ES-I3 (cell line): ENCODE data around the gene PIP5K1C.

Experiments
- H3K36me3 ChIP-seq: 2 replicates; pipeline ENCODE4 v1.6.1; 2013; ENCODE audit warnings: mild to moderate bottlenecking, low read length, control low read depth, moderate library complexity; ENCODE audit not compliant: insufficient read depth
- H3K4me1 ChIP-seq: 2 replicates; pipeline ENCODE4 v1.6.1; 2013; ENCODE audit warnings: mild to moderate bottlenecking, control low read depth, low read length; ENCODE audit not compliant: insufficient read depth
- H3K9ac ChIP-seq: 2 replicates; pipeline ENCODE4 v1.6.1; 2013; ENCODE audit warnings: low read depth, mild to moderate bottlenecking, low read length, moderate library complexity
- H3K9me3 ChIP-seq: 2 replicates; pipeline ENCODE4 v1.6.1; 2013; ENCODE audit warnings: mild to moderate bottlenecking, low read length, moderate library complexity; ENCODE audit not compliant: control insufficient read depth, insufficient read depth

The PIP5K1C gene, protein sequence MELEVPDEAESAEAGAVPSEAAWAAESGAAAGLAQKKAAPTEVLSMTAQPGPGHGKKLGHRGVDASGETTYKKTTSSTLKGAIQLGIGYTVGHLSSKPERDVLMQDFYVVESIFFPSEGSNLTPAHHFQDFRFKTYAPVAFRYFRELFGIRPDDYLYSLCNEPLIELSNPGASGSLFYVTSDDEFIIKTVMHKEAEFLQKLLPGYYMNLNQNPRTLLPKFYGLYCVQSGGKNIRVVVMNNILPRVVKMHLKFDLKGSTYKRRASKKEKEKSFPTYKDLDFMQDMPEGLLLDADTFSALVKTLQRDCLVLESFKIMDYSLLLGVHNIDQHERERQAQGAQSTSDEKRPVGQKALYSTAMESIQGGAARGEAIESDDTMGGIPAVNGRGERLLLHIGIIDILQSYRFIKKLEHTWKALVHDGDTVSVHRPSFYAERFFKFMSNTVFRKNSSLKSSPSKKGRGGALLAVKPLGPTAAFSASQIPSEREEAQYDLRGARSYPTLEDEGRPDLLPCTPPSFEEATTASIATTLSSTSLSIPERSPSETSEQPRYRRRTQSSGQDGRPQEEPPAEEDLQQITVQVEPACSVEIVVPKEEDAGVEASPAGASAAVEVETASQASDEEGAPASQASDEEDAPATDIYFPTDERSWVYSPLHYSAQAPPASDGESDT

GRCh38 chr19:3700242-3701032 lies at the start of gene PIP5K1C:
Gene PIP5K1C (minus strand): TSS chr19:3700468. CDS start chr19:3700390, 78 bp downstream.
- Histone ChIP-seq H3K9me3 (no peaks in the 10 kb centered on the region), H3K9ac (peak within 1 kb of the TSS; percentile 71), H3K4me1 (peaks cover 3% of the 10 kb centered on the region; the same call in 1 of the 2 replicates), H3K36me3 (no peaks in the 10 kb centered on the region)

DNA sequence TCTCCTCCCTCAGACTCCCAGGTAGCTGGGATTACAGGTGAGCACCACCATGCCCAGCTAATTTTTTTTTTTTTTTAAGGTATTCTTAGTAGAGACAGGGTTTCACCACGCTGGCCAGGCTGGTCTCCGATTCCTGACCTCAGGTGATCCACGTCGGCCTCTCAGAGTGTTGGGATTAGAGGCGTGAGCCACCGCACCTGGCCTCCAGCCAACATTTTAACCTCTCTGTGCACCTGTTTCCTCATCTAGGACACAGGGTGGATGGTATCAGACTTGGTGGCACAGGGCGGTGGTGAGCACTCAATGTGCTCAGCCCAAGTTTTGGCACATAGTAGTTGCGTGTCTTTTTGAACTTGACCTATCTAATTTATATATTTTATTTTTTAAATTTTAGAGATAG lies 48.7 kb upstream of the PIP5K1C start:
- Histone ChIP-seq H3K9me3 (no peaks in the 10 kb centered on the region), H3K36me3 (peaks cover 3% of the 10 kb centered on the region; the same call in 1 of the 2 replicates), H3K4me1 (no peaks in the 10 kb centered on the region), H3K9ac (no peak overlapping the region)

DNA sequence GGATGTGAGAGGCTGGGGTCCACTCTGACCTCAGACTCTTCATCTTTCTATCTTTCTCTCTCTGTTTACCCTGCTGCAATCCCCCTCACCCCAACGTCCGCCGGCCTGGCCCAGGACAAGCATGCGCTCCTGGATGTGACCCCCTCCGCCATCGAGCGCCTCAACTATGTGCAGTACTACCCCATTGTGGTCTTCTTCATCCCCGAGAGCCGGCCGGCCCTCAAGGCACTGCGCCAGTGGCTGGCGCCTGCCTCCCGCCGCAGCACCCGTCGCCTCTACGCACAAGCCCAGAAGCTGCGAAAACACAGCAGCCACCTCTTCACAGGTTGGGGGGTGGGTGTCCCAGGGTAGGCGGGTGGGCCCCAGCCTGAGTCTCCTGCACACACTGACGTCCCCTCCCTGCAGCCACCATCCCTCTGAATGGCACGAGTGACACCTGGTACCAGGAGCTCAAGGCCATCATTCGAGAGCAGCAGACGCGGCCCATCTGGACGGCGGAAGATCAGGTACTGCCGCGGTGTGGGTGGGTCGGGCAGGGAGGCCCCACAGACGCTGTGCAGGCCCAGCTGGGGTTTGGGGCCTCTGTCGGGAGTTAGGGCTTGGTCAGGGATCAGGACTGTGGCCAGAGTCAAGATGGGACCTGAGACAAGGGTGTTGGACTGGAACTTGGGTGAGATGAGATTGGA lies 46.2 kb upstream of the PIP5K1C start:
- Histone ChIP-seq H3K9me3 (no peaks in the 10 kb centered on the region), H3K36me3 (peaks cover 2% of the 10 kb centered on the region; the same call in 1 of the 2 replicates), H3K4me1 (no peaks in the 10 kb centered on the region), H3K9ac (no peak overlapping the region)

- Histone ChIP-seq H3K4me1 (no peaks in the 10 kb centered on the region), H3K36me3 (no peaks in the 10 kb centered on the region), H3K9me3 (no peaks in the 10 kb centered on the region), H3K9ac (no peak overlapping the region)
Measured at GRCh38 chr19:3745363-3746045, 45.2 kb upstream of the PIP5K1C start.

DNA sequence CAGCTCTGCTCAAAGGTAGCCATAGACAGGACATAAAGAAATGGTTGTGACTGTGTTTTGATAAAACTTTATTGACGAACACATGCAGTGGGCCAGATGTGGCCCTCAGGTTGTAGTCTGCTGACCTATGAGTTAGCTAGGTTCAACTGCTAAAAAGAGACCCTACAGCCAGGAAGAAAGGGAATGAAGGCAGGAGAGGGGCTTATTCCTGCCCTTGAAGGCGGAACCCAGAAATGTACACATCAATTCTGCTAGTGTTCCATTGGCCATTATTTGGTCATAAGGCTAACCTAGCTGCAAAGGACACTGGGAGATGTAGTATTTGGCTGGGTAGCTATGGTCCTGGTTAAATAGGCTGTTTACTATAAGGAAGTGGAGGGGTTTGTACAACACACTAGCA lies 43.2 kb upstream of the PIP5K1C start:
- Histone ChIP-seq H3K36me3 (no peaks in the 10 kb centered on the region), H3K9me3 (no peaks in the 10 kb centered on the region), H3K4me1 (no peaks in the 10 kb centered on the region), H3K9ac (no peak overlapping the region)

- Histone ChIP-seq H3K9me3 (no peaks in the 10 kb centered on the region), H3K9ac (no peak overlapping the region), H3K36me3 (no peaks in the 10 kb centered on the region; the same call in 1 of the 2 replicates), H3K4me1 (no peaks in the 10 kb centered on the region)
Measured at GRCh38 chr19:3740431-3740830, 40.2 kb upstream of the PIP5K1C start.

- no peak overlapping the region for H3K9ac ChIP-seq
- no peaks in the 10 kb centered on the region; the same call in 1 of the 2 replicates for H3K36me3 ChIP-seq
- no peaks in the 10 kb centered on the region for H3K4me1 ChIP-seq
- H3K9me3 ChIP-seq, result no peaks in the 10 kb centered on the region
Measured at GRCh38 chr19:3738477-3739220, 38.4 kb upstream of the PIP5K1C start.

- no peaks in the 10 kb centered on the region for H3K9me3 ChIP-seq
- no peaks in the 10 kb centered on the region for H3K4me1 ChIP-seq
- H3K9ac ChIP-seq, result no peak overlapping the region
- H3K36me3 ChIP-seq, result no peaks in the 10 kb centered on the region; the same call in 1 of the 2 replicates
Measured at GRCh38 chr19:3737487-3738205, 37.4 kb upstream of the PIP5K1C start.

DNA sequence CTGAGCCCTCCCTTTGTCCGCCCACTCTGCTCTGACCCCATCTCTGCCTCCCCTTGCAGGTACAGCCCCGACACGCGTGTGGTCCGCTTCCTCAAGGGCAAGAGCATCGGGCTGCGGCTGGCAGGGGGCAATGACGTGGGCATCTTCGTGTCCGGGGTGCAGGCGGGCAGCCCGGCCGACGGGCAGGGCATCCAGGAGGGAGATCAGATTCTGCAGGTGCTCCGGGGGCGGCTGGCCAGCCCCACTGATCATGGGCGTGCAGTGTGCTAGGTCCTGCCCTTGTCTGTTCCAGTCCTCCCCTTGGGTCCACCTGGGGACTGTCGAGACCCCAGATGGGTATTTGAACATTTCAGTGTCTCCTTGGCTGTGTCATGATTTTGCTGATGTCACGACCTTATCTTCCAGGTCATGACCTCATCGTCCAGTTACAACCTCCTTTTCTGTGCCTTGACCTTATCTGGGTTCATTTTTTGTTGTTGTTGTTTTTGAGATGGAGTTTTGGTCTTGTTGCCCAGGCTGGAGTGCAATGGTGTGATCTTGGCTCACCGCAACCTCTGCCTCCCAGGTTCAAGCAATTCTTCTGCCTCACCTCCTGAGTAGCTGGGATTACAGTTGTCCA lies 35.9 kb upstream of the PIP5K1C start:
- no peaks in the 10 kb centered on the region for H3K4me1 ChIP-seq
- no peak overlapping the region for H3K9ac ChIP-seq
- no peaks in the 10 kb centered on the region for H3K9me3 ChIP-seq
- H3K36me3 ChIP-seq, result no peaks in the 10 kb centered on the region; the same call in 1 of the 2 replicates

GRCh38 chr19:3734310-3734600 lies 34.0 kb upstream of the PIP5K1C start:
- H3K9me3 ChIP-seq, result no peaks in the 10 kb centered on the region; the same call in 1 of the 2 replicates
- no peaks in the 10 kb centered on the region for H3K4me1 ChIP-seq
- no peak overlapping the region for H3K9ac ChIP-seq
- H3K36me3 ChIP-seq, result no peaks in the 10 kb centered on the region; the same call in 1 of the 2 replicates

DNA sequence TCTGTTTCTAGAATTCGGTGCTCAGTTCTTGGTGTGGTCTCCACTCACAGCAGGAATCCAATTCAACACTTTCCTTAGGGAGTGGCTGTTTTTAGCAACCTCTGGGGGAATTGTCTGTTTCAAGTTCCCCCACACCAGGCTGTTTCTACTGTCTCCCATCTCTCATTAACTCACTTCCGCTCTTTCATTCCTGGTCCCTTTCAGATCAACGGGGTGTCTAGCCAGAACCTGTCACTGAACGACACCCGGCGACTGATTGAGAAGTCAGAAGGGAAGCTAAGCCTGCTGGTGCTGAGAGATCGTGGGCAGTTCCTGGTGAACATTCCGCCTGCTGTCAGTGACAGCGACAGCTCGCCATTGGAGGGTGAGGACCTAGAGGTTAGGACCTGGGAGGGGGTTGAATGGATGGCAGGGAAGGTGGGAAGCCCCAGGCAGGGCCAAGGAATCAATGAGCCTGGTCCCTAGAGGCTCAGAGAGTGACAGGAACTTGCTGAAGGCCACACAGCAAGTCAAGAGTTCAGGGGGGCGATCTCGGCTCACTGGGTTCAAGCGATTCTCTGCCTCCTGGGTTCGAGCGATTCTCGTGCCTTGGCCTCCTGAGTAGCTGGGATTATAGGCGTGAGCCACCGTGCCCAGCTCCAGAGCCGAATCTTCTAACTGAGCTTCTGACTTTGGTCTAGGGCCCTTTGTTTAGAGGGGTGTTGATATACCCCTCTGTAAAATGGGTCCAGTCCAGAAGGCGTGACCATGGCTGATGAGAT lies 33.5 kb upstream of the PIP5K1C start:
- Histone ChIP-seq H3K36me3 (no peaks in the 10 kb centered on the region; the same call in 1 of the 2 replicates), H3K9me3 (no peaks in the 10 kb centered on the region; the same call in 1 of the 2 replicates), H3K4me1 (no peaks in the 10 kb centered on the region), H3K9ac (no peak overlapping the region)

GRCh38 chr19:3732108-3732507 lies 31.8 kb upstream of the PIP5K1C start:
- H3K36me3 ChIP-seq, result no peaks in the 10 kb centered on the region; the same call in 1 of the 2 replicates
- H3K4me1 ChIP-seq, result no peaks in the 10 kb centered on the region; the same call in 1 of the 2 replicates
- H3K9me3 ChIP-seq, result no peaks in the 10 kb centered on the region; the same call in 1 of the 2 replicates
- H3K9ac ChIP-seq, result no peak overlapping the region
